Activated CD4-positive, alpha-beta T cell treated with anti-CD3 and anti-CD28 coated beads for 36 hours (primary cell): ENCODE measurements around the gene ANXA11. TPM values are rescaled to one million over a fixed set of nuclear protein-coding genes. Genes with fewer than 3 reads are reported as not detected.

Source experiments
- ATAC-seq: fragments of 200-7000 bp; cut with Tn5 transposase; one replicate; pipeline ENCODE4 v1.10.0; 2021; ENCODE audit warnings: mild to moderate bottlenecking, moderate library complexity
- CTCF ChIA-PET: fragments of 350-600 bp; sonication (Branson Sonifier 250); formaldehyde crosslinking; loops from one replicate; lab custom pipeline; 2021; ENCODE audit warnings: antibody characterized with exemption; lab: Charles Lee
- POLR2A ChIA-PET: fragments of 350-600 bp; sonication (Branson Sonifier 250); formaldehyde crosslinking; loops from one replicate; lab custom pipeline; 2021; ENCODE audit warnings: antibody characterized with exemption, inconsistent platforms; lab: Charles Lee
- DNase-seq: peaks from one replicate; pipeline ENCODE4 v3.0.0-alpha.2; 2020
- H3K27ac Mint-ChIP-seq: one replicate; pipeline ENCODE4 v1.8.0; 2021; ENCODE audit warnings: mixed read lengths
- H3K27me3 Mint-ChIP-seq: one replicate; pipeline ENCODE4 v1.8.0; 2021; ENCODE audit warnings: mixed read lengths
- H3K36me3 Mint-ChIP-seq: one replicate; pipeline ENCODE4 v1.8.0; 2021; ENCODE audit warnings: low read depth, mixed read lengths
- H3K4me1 Mint-ChIP-seq: one replicate; pipeline ENCODE4 v1.8.0; 2021; ENCODE audit warnings: mixed read lengths
- H3K4me3 Mint-ChIP-seq: one replicate; pipeline ENCODE4 v1.8.0; 2021; ENCODE audit warnings: mild to moderate bottlenecking, moderate library complexity, mixed read lengths
- H3K9me3 Mint-ChIP-seq: one replicate; pipeline ENCODE4 v1.8.0; 2021; ENCODE audit warnings: low read depth, mixed read lengths
- intact Hi-C, 2 experiments: fragments of 100-400 bp; cut with DNase I in 1 of 2; cut with micrococcal nuclease in 1 of 2; formaldehyde crosslinking; loops; one replicate each; pipeline versions ENCODE4 v1.14.2 to v1.15.1; 2022 to 2024; cut with DNase I, micrococcal nuclease
- total RNA-seq, 2 experiments: library from RNA; stranded (reverse); gene quantifications; one replicate each; pipeline ENCODE4 v1.2.3, GENCODE V29; 2021

The ANXA11 gene
- total RNA-seq, 2 experiments from 2014 or later = 256 to 348 TPM

DNA sequence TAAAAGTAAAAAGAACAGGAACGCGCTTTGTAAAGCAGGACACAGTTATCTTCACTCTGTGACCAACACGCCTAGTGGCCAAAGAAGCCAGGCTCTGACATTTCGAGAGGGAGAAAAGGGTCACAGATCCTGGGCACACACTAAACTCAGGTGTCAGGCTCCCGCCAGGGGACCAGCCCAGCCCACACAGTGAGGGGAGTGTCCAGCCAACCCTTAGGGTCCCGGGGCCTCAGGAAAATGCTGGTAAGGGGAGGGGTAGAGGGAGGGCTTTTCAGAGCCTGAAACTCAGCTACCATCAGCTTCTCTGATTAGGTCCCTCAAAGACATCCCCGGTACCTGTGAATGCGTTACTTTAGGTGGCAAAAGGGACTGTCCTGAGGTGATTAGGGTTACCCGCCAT is 16.6 kb downstream of the ANXA11 start:
- DNase-seq (no peak), ATAC-seq (no peak)
- H3K4me1 Mint-ChIP-seq = peaks cover 82% of the 10 kb centered on the region
- no peaks in the 10 kb centered on the region for H3K27me3 Mint-ChIP-seq
- POLR2A ChIA-PET = interaction anchor here (1.3 to 1.8 kb wide), 4 partner anchors 13 to 17 kb away, joined by 5 to 22 read pairs (median 6); partner anchors contain the start of gene ANXA11
- intact Hi-C loops = loop anchor here (1.0 to 5.0 kb wide), 5 partner anchors 8 to 1886 kb away; partner anchors contain the start of gene TMEM254 (in 1 of the 2)
- CTCF ChIA-PET = interaction anchor here (1.4 to 1.8 kb wide), 5 partner anchors 14 to 34 kb away, joined by 3 to 12 read pairs (median 4); partner anchors contain the start of gene ANXA11
- peaks cover 30% of the 10 kb centered on the region for H3K36me3 Mint-ChIP-seq
- no peak overlapping the region for H3K4me3 Mint-ChIP-seq
- peaks cover 4% of the 10 kb centered on the region for H3K9me3 Mint-ChIP-seq
- peak overlapping the region; percentile 91 for H3K27ac Mint-ChIP-seq

DNA sequence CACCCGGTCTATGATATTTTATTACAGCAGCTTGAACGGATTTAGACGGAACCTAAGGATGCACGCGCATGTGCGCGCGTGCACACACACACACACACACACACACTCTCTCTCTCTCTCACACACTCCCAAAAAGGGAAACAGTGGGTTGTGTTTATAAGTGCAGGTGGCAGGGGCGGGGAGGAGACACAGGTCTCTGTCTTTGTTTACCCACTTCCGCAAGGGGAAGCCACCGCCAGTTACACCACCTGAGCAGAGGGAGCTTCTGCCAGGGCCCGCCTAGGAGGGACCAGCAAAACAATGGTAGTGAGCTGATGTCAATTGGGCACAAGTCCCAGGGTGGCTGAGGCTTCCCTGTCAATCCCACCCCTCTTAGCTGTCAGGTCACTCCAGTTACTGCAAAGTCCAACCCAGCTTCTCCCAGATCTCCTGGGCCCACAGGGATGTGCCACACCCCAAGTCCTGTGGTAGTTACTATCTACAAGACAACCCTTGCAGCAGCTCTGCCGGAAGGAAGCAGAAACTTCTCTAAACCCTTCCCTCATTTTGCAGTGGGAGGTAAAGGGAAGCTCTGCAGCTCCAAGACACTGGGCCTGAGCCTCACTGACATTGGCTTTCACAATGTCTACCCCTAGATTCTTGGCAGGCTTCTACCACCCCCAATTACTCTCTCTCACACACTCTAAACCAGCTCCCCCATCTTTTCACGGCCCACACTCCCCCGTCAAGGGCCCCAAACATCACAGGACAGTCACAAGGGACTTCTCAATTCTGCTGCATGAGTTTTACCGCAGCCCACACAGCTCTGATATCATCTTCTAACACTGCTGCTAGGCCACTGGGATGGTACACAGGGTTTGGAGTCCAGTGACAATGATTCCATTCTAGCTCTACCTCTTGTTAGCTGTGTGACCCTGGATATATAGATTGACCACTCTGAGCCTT is 17.6 kb downstream of the ANXA11 start:
- ChIA-PET POLR2A (interaction anchor here (0.7 to 1.8 kb wide), 10 partner anchors 10 to 285 kb away, joined by 3 to 22 read pairs (median 4); partner anchors contain the start of gene ANXA11), CTCF (interaction anchor here (0.6 to 1.8 kb wide), 11 partner anchors 8 to 277 kb away, joined by 3 to 12 read pairs (median 4); partner anchors contain the start of gene ANXA11)
- peak; percentile 88 for DNase-seq
- Mint-ChIP-seq H3K36me3 (peaks cover 27% of the 10 kb centered on the region), H3K27ac (peak overlapping the region; percentile 91), H3K4me3 (peak overlapping the region; percentile 60), H3K27me3 (no peaks in the 10 kb centered on the region), H3K9me3 (peaks cover under 1% of the 10 kb centered on the region), H3K4me1 (peaks cover 85% of the 10 kb centered on the region)
- peak; percentile 80 for ATAC-seq
- intact Hi-C loops = loop anchor here (1.0 to 5.0 kb wide), 5 partner anchors 9 to 1885 kb away; partner anchors contain the start of gene TMEM254 (in 1 of the 2)

DNA sequence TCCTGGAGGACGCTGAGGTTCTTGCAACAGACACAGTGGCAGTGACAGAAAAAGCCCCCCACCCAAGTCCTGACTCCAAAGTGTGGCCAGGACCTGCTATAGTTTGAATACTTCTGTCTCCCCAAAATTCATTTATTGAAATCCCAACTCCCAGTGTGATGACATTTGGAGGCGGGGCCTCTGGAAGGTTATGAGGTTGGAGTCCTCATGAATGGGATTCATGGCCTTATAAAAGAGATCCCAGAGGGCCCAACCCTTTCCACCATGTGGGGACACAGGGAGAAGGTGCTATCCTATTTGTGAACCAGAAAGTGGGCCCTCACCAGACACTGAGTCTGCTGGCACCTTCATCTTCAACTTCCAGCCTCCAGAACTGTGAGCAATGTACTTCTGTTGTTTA is 18.3 kb downstream of the ANXA11 start:
- DNase-seq = no peak
- Mint-ChIP-seq H3K4me1 (peaks cover 84% of the 10 kb centered on the region), H3K36me3 (peaks cover 23% of the 10 kb centered on the region), H3K27ac (peak overlapping the region; percentile 91), H3K4me3 (peak overlapping the region; percentile 60), H3K9me3 (no peaks in the 10 kb centered on the region), H3K27me3 (no peaks in the 10 kb centered on the region)
- ATAC-seq = no peak
- ChIA-PET CTCF (interaction anchor here (1.0 to 1.8 kb wide), 5 partner anchors 9 to 36 kb away, joined by 3 to 12 read pairs (median 4); no protein-coding TSS in a partner anchor), POLR2A (interaction anchor here (1.0 to 1.8 kb wide), 4 partner anchors 11 to 285 kb away, joined by 3 to 22 read pairs (median 4); no protein-coding TSS in a partner anchor)
- intact Hi-C loops = loop anchor here (1.0 to 5.0 kb wide), 4 partner anchors 16 to 1885 kb away; partner anchors contain the start of gene TMEM254 (in 1 of the 2)

DNA sequence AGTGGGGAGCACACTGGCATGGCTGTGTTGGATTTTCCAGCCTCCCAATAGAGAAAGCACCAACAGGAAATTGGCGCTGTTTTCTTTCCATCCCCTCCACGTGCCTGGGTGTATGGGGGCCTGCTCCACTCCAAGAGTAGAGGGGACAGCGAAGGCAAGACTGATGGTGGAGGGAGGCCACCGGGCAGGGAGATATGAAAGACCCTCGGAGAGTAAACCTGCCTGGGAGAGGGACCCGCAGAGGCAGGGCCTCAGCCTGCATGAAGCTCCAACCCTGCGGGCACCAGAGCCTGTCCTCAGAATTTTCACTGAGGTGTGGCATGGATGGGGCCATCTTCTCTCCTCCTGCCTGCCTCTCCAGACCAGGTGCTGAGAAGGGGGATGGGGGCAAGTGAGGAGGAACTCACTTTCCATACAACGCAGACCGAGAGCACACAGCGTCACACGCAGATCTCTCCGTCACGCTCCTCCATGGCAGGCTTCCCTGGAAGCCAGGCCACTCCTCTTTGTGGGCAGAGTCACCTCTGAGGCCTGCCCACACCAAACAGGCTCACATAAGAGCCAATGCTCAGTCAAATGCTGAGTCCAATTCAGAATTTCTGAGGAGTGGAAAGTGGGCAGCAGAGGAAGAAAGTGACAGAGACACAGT is 18.8 kb downstream of the ANXA11 start:
- peak overlapping the region; percentile 60 for H3K4me3 Mint-ChIP-seq
- ChIA-PET CTCF (no interaction called here), POLR2A (interaction anchor here (1.8 kb wide), 1 partner anchor 17 kb away, joined by 22 read pairs; no protein-coding TSS in a partner anchor)
- H3K4me1 Mint-ChIP-seq = peaks cover 84% of the 10 kb centered on the region
- intact Hi-C loops = loop anchor here (1.0 to 5.0 kb wide), 4 partner anchors 17 to 1884 kb away; partner anchors contain the start of gene TMEM254 (in 1 of the 2)
- peaks cover 18% of the 10 kb centered on the region for H3K36me3 Mint-ChIP-seq
- no peaks in the 10 kb centered on the region for H3K9me3 Mint-ChIP-seq
- peak; percentile 53 for ATAC-seq
- peak overlapping the region; percentile 91 for H3K27ac Mint-ChIP-seq
- peak; percentile 79 for DNase-seq
- H3K27me3 Mint-ChIP-seq = no peaks in the 10 kb centered on the region

DNA sequence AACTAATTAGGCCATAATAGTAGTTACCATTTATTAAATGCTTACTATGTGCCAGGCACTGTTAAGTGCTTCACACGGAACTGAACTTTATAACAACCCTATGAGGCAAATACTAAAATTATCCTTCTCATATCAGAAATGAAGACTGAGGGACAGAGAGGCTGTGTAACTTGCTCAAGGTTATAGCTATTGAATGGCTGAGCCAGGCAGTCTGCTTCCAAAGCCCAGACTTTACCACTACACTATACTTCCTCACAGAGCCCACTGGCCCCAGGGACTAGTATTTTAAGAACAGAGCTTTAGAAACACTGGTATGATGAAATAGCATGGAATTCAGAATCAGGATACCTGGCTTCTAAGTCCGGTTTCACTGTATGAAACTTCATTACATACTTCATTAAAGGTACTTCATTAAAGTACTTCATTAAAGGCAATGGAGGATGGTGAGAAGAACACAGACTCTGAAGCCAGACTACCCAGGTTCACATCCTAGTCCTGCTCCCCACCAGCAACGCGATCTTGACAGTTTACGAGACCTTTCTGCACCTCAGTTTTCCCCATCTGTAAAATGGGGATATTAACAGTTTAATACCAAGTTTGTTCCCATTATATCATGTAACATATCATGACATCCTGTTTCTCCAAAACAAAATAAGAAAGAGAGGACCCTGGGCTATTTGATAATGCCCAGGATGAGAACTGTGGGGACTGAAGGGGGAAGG is 19.6 kb downstream of the ANXA11 start:
- no peaks in the 10 kb centered on the region for H3K9me3 Mint-ChIP-seq
- POLR2A ChIA-PET = interaction anchor here (3.1 kb wide), 1 partner anchor 18 kb away, joined by 19 read pairs; no protein-coding TSS in a partner anchor
- peaks cover 18% of the 10 kb centered on the region for H3K36me3 Mint-ChIP-seq
- intact Hi-C loops = loop anchor here in 1 of 2 experiments (5.0 kb wide), 3 partner anchors 108 to 1883 kb away; partner anchors contain the start of gene TMEM254
- H3K4me3 Mint-ChIP-seq = peak overlapping the region; percentile 5
- H3K27me3 Mint-ChIP-seq = no peaks in the 10 kb centered on the region
- DNase-seq = no peak
- H3K4me1 Mint-ChIP-seq = peaks cover 84% of the 10 kb centered on the region
- CTCF ChIA-PET = interaction anchor here (1.2 to 2.7 kb wide), 3 partner anchors 9 to 18 kb away, joined by 5 to 12 read pairs (median 11); no protein-coding TSS in a partner anchor
- H3K27ac Mint-ChIP-seq = peak overlapping the region; percentile 91
- ATAC-seq = no peak

DNA sequence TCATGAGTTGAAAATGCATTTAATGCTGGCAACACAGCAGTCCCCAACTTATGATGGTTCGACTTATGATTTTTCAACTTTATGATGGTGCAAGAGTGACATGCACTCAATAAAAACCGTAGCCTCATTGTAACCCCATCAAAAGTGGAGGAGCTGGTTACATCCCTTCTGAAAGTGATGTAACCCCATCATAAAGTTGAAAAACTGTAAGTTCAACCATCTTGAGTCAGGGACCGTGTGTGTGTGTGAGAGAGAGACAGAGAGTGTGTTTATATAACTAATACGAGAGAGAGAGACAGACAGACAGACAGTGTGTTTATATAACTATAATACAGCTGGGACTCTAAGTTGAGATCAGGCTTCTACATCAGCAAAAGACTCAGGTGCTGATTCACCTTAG is 21.0 kb downstream of the ANXA11 start:
- no peak for ATAC-seq
- no peaks in the 10 kb centered on the region for H3K9me3 Mint-ChIP-seq
- H3K36me3 Mint-ChIP-seq = peaks cover 15% of the 10 kb centered on the region
- intact Hi-C loops = no loop called here
- peaks cover 79% of the 10 kb centered on the region for H3K4me1 Mint-ChIP-seq
- no peaks in the 10 kb centered on the region for H3K27me3 Mint-ChIP-seq
- no peak for DNase-seq
- CTCF ChIA-PET = interaction anchor here (0.7 to 2.7 kb wide), 5 partner anchors 8 to 895 kb away, joined by 3 to 12 read pairs (median 3); no protein-coding TSS in a partner anchor
- no peak overlapping the region for H3K4me3 Mint-ChIP-seq
- POLR2A ChIA-PET = interaction anchor here (3.1 kb wide), 1 partner anchor 19 kb away, joined by 19 read pairs; no protein-coding TSS in a partner anchor
- H3K27ac Mint-ChIP-seq = no peak overlapping the region

DNA sequence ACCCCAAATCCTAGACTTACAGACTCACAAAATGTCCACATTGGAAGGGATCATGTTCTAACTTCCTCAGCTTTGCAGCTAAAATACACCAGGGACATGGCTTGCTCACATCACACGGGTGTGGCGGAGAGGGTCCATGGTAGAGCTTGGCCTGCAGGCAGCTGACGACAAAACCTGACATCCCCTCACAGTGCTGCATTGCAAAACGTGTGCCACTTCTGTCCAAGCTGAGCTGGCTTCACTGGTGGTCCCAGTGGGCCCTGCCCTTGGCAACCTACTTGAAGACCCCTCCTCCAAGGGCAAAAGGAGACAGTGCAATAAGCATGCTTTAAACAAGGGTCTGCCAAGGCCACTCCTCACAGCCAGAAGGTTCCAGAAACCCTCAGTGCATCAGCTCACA is 21.9 kb downstream of the ANXA11 start:
- Mint-ChIP-seq H3K36me3 (peaks cover 13% of the 10 kb centered on the region), H3K27ac (no peak overlapping the region), H3K9me3 (no peaks in the 10 kb centered on the region), H3K4me3 (no peak overlapping the region), H3K4me1 (peaks cover 77% of the 10 kb centered on the region), H3K27me3 (no peaks in the 10 kb centered on the region)
- ChIA-PET CTCF (interaction anchor here (0.7 to 2.7 kb wide), 3 partner anchors 8 to 20 kb away, joined by 4 to 12 read pairs (median 11); no protein-coding TSS in a partner anchor), POLR2A (interaction anchor here (3.1 kb wide), 1 partner anchor 20 kb away, joined by 19 read pairs; no protein-coding TSS in a partner anchor)
- ATAC-seq = no peak
- DNase-seq = no peak
- intact Hi-C loops = no loop called here

DNA sequence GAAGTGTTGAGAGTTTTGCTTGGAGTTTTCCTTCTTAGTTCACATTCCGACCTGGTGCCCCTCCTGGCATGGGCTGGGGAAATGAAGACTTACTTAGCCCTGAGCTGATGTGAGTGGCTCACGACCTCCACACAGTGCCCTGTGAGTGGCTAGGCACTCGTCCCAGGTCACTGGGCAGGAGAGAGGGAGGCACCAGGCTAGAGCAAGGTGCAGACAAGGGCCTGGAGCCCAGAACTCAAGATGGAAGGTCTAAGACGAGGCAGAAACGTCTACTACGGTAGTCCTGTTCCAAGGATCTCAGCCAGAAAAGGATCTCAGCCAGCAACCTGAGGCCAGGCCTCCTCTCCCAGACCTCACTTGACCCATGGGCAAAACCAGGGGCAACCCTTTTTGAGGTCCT is 22.4 kb downstream of the ANXA11 start:
- peaks cover 76% of the 10 kb centered on the region for H3K4me1 Mint-ChIP-seq
- ATAC-seq = no peak
- H3K36me3 Mint-ChIP-seq = peaks cover 13% of the 10 kb centered on the region
- intact Hi-C loops = no loop called here
- CTCF ChIA-PET = interaction anchor here (0.7 to 2.7 kb wide), 3 partner anchors 8 to 20 kb away, joined by 4 to 12 read pairs (median 11); no protein-coding TSS in a partner anchor
- DNase-seq = no peak
- H3K27me3 Mint-ChIP-seq = no peaks in the 10 kb centered on the region
- no peaks in the 10 kb centered on the region for H3K9me3 Mint-ChIP-seq
- H3K4me3 Mint-ChIP-seq = no peak overlapping the region
- H3K27ac Mint-ChIP-seq = no peak overlapping the region
- POLR2A ChIA-PET = interaction anchor here (3.1 kb wide), 1 partner anchor 21 kb away, joined by 19 read pairs; no protein-coding TSS in a partner anchor

DNA sequence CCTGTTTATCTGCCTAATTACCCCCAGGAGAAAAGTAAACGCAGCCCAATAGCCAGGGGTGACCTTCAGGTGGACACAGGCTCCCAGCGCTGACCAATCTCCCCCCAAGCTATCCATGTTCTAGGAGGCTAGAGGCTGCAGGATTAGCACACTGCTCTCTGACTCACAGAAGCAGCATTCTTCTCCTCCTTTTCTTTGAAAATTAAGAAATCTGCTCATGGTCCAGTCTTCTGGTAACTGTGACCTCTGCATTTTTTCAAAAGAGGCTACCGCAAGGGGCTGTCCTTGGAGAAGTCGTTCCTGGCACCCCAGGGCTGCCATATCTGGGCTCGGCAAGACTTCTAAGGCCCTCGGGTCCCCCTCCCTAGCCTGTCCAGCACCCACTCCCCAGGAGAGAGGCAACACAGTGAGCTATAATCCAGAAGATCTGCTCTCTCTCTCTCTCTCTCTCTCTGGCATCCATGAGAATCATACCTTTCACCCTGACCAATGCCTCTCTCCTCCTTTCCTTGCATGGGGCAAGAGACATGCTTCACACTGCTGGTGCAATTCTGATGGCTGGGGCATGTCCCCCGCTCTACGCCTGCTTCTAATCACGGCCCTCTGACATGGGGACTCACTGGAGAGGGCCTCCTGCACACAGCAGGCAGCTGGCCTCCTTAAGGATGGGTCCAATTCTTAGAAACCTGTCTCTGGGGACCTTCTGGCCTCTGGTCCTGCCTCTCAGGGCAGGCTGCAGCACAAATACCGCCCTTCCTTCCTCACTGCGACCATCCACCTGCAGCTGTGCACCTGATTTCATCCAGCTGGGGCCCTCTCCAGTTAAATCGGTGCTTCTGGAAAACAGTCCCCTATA is 27.3 kb downstream of the ANXA11 start:
- no peak for ATAC-seq
- POLR2A ChIA-PET = interaction anchor here (0.9 kb wide), 1 partner anchor 10 kb away, joined by 4 read pairs; no protein-coding TSS in a partner anchor
- no peak overlapping the region for H3K4me3 Mint-ChIP-seq
- H3K27me3 Mint-ChIP-seq = no peaks in the 10 kb centered on the region
- intact Hi-C loops = no loop called here
- CTCF ChIA-PET = interaction anchor here (1.7 to 2.3 kb wide), 2 partner anchors 27 to 45 kb away, joined by 5 to 6 read pairs; partner anchors contain the start of gene ANXA11
- peaks cover 45% of the 10 kb centered on the region for H3K4me1 Mint-ChIP-seq
- H3K9me3 Mint-ChIP-seq = no peaks in the 10 kb centered on the region
- H3K36me3 Mint-ChIP-seq = peaks cover 7% of the 10 kb centered on the region
- H3K27ac Mint-ChIP-seq = peak overlapping the region; percentile 30
- no peak for DNase-seq
